NCI-H524 treated with DMSO at 0.1 percent for 48 hours (cell line): ENCODE measurements around the gene BPIFA3.

Experiments
- DNase-seq: peaks from one replicate; lab custom pipeline; 2025; lab: John Stamatoyannopoulos, UW

BPIFA3 gene

GRCh38 chr20:33262658-33263065 is 45.5 kb downstream of the BPIFA3 start:
- DNase-seq: peak; percentile 52

GRCh38 chr20:33263784-33264183 is 46.6 kb downstream of the BPIFA3 start:
- DNase-seq: no peak

GRCh38 chr20:33267701-33268100 is 50.5 kb downstream of the BPIFA3 start:
- DNase-seq: no peak

DNA sequence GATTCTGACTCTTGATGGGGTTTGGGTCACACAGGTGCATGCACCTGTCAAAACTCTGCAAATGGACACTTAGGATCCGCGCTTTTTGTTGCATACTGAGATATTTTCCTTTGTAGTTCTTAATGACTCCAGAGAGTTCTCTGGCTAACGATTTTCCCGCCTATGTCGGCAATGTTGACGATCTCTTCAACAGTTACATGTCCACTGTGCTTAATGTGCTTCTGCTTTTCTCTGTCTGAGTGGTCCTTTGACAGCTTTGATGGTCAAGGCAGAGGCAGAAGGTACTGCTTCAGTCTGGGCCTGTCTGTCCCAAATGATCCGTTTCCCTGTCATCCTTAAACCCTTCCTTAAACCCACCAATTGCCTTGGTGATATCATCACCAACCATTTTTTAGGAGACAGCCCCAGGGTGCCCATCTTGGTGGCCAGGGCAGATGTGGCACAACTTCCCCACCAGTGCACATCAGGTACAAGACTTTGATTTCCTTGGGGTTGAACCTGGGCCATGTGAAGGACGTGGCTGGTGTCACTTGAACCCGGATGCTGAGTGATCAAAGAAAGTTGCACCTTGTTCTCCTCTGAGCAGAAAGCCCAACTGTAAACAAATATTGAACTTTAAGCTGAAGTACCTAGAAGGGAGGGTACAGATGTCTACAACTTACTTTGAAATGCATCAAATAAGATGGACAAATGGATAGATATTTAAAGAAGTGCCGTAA is 55.2 kb downstream of the BPIFA3 start:
- DNase-seq: no peak

- DNase-seq: no peak
Measured at GRCh38 chr20:33273117-33273851, 56.1 kb downstream of the BPIFA3 start.

DNA sequence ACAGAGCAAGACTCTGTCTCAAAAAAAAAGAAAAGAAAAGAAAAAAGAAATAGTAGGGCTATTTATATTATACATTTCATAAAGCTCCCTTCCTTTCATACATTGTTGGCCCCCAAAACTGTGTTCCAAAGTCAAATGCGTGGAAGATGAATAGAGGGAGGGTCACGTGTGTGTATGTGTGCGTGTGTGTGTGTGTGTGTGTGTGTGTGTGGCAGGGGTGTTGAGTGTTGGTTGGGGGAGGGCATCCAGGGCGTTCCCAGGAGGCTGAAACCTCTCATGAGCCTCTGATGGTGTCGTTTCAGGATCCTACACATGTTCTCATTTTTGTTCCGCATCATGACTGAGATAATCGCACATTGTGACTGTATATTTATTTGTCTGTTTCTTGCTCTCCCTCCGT is 58.1 kb downstream of the BPIFA3 start:
- no peak for DNase-seq

- no peak for DNase-seq
Measured at GRCh38 chr20:33275871-33276270, 58.7 kb downstream of the BPIFA3 start.

GRCh38 chr20:33276303-33277113 is 59.4 kb downstream of the BPIFA3 start:
- DNase-seq: no peak
